ENCODE data around the gene TCF12.
A peak's percentile ranks its signal among the peaks of the same experiment; 100 is the strongest.

TCF12 gene

GRCh38 chr15:57332326-57332725 lies 413.9 kb downstream of the TCF12 start:
- ChIA-PET POLR2A (interaction anchor here (0.6 to 0.7 kb wide), 2 partner anchors 557 to 1479 kb away, joined by 3 read pairs; no protein-coding TSS in a partner anchor), CTCF (interaction anchor here (0.8 to 7.1 kb wide), 5 partner anchors 9 to 510 kb away, joined by 3 to 57 read pairs (median 6); no protein-coding TSS in a partner anchor)
- no peak for DNase-seq (ENCODE audit: low read depth, low spot score)
- no peak overlapping the region for H3K4me3 ChIP-seq (ENCODE audit: low read depth, low read length)
- TF ChIP-seq, protein P1, sequence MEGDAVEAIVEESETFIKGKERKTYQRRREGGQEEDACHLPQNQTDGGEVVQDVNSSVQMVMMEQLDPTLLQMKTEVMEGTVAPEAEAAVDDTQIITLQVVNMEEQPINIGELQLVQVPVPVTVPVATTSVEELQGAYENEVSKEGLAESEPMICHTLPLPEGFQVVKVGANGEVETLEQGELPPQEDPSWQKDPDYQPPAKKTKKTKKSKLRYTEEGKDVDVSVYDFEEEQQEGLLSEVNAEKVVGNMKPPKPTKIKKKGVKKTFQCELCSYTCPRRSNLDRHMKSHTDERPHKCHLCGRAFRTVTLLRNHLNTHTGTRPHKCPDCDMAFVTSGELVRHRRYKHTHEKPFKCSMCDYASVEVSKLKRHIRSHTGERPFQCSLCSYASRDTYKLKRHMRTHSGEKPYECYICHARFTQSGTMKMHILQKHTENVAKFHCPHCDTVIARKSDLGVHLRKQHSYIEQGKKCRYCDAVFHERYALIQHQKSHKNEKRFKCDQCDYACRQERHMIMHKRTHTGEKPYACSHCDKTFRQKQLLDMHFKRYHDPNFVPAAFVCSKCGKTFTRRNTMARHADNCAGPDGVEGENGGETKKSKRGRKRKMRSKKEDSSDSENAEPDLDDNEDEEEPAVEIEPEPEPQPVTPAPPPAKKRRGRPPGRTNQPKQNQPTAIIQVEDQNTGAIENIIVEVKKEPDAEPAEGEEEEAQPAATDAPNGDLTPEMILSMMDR (IDR thresholded peaks at IDR 0.05; ENCODE audit: insufficient read depth, low read length, missing control alignments): no peak

- TF ChIP-seq, protein P1 (IDR thresholded peaks at IDR 0.05; ENCODE audit: insufficient read depth, low read length, missing control alignments): no peak
- ChIA-PET POLR2A (no interaction called here), CTCF (interaction anchor here (1.5 to 17.6 kb wide), 7 partner anchors 8 to 209 kb away, joined by 3 to 747 read pairs (median 9); no protein-coding TSS in a partner anchor)
- no peak for DNase-seq (ENCODE audit: low read depth, low spot score)
- no peak overlapping the region for H3K4me3 ChIP-seq (ENCODE audit: low read depth, low read length)
Observed at GRCh38 chr15:57333487-57333886, 415.0 kb downstream of the TCF12 start.

GRCh38 chr15:57334257-57334656 lies 415.8 kb downstream of the TCF12 start:
- ChIA-PET POLR2A (no interaction called here), CTCF (interaction anchor here (0.7 to 17.6 kb wide), 5 partner anchors 11 to 217 kb away, joined by 3 to 747 read pairs (median 4); no protein-coding TSS in a partner anchor)
- TF ChIP-seq, protein P1 (IDR thresholded peaks at IDR 0.05; ENCODE audit: insufficient read depth, low read length, missing control alignments): no peak
- no peak overlapping the region for H3K4me3 ChIP-seq (ENCODE audit: low read depth, low read length)
- DNase-seq (ENCODE audit: low read depth, low spot score): no peak

DNA sequence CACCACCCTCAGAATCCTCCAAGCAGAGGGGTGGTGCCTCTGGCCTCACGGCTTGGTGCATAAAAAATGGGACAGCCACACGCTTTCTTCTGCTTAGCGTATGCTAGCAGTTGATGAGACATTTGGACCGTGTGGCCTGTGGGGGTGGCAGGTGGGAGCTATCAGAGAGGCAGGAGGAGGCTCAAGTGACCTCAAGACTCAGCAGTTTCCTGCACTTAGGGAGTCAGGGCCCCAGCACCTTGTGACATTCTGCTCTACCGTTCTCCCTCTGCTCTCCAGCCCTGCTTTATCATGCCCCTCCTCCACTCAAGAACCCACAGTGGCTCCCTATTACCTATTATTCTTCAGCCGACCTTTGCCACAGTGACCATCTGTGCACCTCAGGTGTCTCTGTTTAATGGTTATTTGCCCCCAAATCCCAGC lies 416.9 kb downstream of the TCF12 start:
- TF ChIP-seq, protein P1 (IDR thresholded peaks at IDR 0.05; ENCODE audit: insufficient read depth, low read length, missing control alignments): no peak
- DNase-seq (ENCODE audit: low read depth, low spot score): no peak
- ChIA-PET CTCF (interaction anchor here (3.1 to 17.6 kb wide), 2 partner anchors 194 to 207 kb away, joined by 21 to 747 read pairs; no protein-coding TSS in a partner anchor), POLR2A (no interaction called here)
- no peak overlapping the region for H3K4me3 ChIP-seq (ENCODE audit: low read depth, low read length)

GRCh38 chr15:57335719-57336118 lies 417.3 kb downstream of the TCF12 start:
- no peak for DNase-seq (ENCODE audit: low read depth, low spot score)
- ChIA-PET CTCF (interaction anchor here (0.8 to 17.6 kb wide), 4 partner anchors 16 to 206 kb away, joined by 3 to 747 read pairs (median 12); no protein-coding TSS in a partner anchor), POLR2A (no interaction called here)
- no peak overlapping the region for H3K4me3 ChIP-seq (ENCODE audit: low read depth, low read length)
- TF ChIP-seq, protein P1 (IDR thresholded peaks at IDR 0.05; ENCODE audit: insufficient read depth, low read length, missing control alignments): no peak

DNA sequence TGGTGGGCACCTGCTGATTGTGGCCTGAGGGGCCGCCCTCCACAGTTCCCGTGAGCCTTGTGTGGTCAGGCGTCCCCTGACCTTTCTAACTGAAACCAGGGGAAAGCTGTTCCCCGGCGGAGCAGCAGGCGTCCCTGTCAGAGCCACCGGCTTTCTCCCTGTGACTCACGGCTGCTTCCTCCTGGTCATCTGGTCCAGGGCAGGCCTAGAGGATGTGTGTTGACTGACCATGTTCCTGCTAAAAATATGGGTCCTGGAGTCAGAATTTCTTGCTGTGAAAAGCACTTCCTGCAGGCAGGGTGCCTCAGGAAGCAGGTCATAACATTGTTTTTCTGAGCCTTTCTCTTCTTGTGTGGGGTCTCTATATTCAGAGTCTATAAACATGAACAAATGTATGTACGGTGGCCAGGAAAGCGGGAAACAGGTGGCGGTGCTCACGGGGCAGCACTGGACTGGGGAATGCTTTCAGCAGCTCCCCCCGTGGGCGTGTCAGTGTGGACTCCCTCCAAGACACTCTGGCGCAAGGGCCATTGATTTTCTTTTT lies 419.5 kb downstream of the TCF12 start:
- TF ChIP-seq, protein P1 (IDR thresholded peaks at IDR 0.05; ENCODE audit: insufficient read depth, low read length, missing control alignments): peak; percentile 23
- no peak overlapping the region for H3K4me3 ChIP-seq (ENCODE audit: low read depth, low read length)
- ChIA-PET POLR2A (no interaction called here), CTCF (interaction anchor here (0.6 to 17.6 kb wide), 13 partner anchors 9 to 207 kb away, joined by 3 to 747 read pairs (median 15); no protein-coding TSS in a partner anchor)
- DNase-seq (ENCODE audit: low read depth, low spot score): no peak
